Hepatocyte (in vitro differentiated cells): ENCODE data around the gene CHRD. TPM values are rescaled to one million over a fixed set of nuclear protein-coding genes. Genes with fewer than 3 reads are reported as not detected.

Experiments
- DNase-seq: peaks from one replicate; pipeline ENCODE4 v3.0.0-alpha.2; 2016; ENCODE audit warnings: low spot score
- H2AFZ ChIP-seq: fragments of 200-600 bp; sonication (generic); 2 replicates; pipeline ENCODE4 v1.6.0; 2016; ENCODE audit warnings: antibody characterized with exemption, mild to moderate bottlenecking
- H3K27ac ChIP-seq: fragments of 200-600 bp; sonication (generic); 2 replicates; pipeline ENCODE4 v1.5.1; 2016; ENCODE audit warnings: mild to moderate bottlenecking
- H3K27me3 ChIP-seq: fragments of 200-600 bp; sonication (generic); 2 replicates; pipeline ENCODE4 v1.6.1; 2016
- H3K36me3 ChIP-seq: fragments of 200-600 bp; sonication (generic); replicated peaks from 2 replicates; pipeline ENCODE4 v1.5.1; 2016; ENCODE audit warnings: low read depth; ENCODE audit not compliant: insufficient read depth
- H3K4me1 ChIP-seq: fragments of 200-600 bp; sonication (generic); 2 replicates; pipeline ENCODE4 v1.5.1; 2016; ENCODE audit warnings: mild to moderate bottlenecking, moderate library complexity; ENCODE audit not compliant: insufficient read depth
- H3K4me2 ChIP-seq: fragments of 200-600 bp; sonication (generic); 2 replicates; pipeline ENCODE4 v1.6.0; 2016
- H3K4me3 ChIP-seq: fragments of 200-600 bp; sonication (generic); 2 replicates; pipeline ENCODE4 v1.5.1; 2016; ENCODE audit warnings: mild to moderate bottlenecking
- H3K79me2 ChIP-seq: fragments of 200-600 bp; sonication (generic); 2 replicates; pipeline ENCODE4 v1.6.0; 2017; ENCODE audit warnings: mild to moderate bottlenecking
- H3K9me2 ChIP-seq: fragments of 200-600 bp; sonication (generic); replicated peaks from 2 replicates; pipeline ENCODE4 v1.6.0; 2017; ENCODE audit warnings: mild to moderate bottlenecking; ENCODE audit not compliant: insufficient read depth
- H3K9me3 ChIP-seq: fragments of 200-600 bp; sonication (generic); 2 replicates; pipeline ENCODE4 v1.5.1; 2016; ENCODE audit warnings: low read depth, mild to moderate bottlenecking
- H4K20me1 ChIP-seq: fragments of 200-600 bp; sonication (generic); 2 replicates; pipeline ENCODE4 v1.6.0; 2016; ENCODE audit warnings: mild to moderate bottlenecking; ENCODE audit not compliant: insufficient read depth, poor library complexity, severe bottlenecking
- CTCF ChIP-seq: fragments of 200-600 bp; sonication (generic); IDR thresholded peaks from 2 replicates; pipeline ENCODE4 v1.5.1; 2016; ENCODE audit warnings: antibody characterized with exemption, mild to moderate bottlenecking; ENCODE audit not compliant: poor library complexity
- EZH2 ChIP-seq: fragments of 200-600 bp; sonication (generic); IDR thresholded peaks from 2 replicates; pipeline ENCODE4 v1.6.1; 2016; ENCODE audit warnings: antibody characterized with exemption, mild to moderate bottlenecking, borderline replicate concordance
- EZH2phosphoT487 ChIP-seq: fragments of 200-600 bp; sonication (generic); IDR thresholded peaks from one replicate; pipeline ENCODE4 v1.6.1; 2018; ENCODE audit warnings: antibody characterized with exemption, mild to moderate bottlenecking, low read depth, moderate library complexity; ENCODE audit not compliant: unreplicated experiment, severe bottlenecking
- WGBS: methylation state at CpG from one replicate; pipeline ENCODE4 v1.1.6; 2016; ENCODE audit warnings: low lambda C conversion rate; ENCODE audit errors: missing lambda C conversion rate; 5-methylcytosine and 5-hydroxymethylcytosine counted together
- polyA plus RNA-seq: library from polyadenylated mRNA; unstranded; fragments of >200 nt; fragmentation: Nextera tagmentation; extraction: Ambion mirVana; gene quantifications from 2 replicates; pipeline ENCODE4 v1.2.1, GENCODE V29; 2016
- total RNA-seq: library from RNA; depleted of rRNA; stranded (reverse); fragments of >200 nt; gene quantifications from 2 replicates; pipeline ENCODE4 v1.2.3, GENCODE V29; 2014

Gene CHRD
- total and polyA plus RNA-seq, 2 experiments from 2014 or later: 13.6 to 16.1 TPM

DNA sequence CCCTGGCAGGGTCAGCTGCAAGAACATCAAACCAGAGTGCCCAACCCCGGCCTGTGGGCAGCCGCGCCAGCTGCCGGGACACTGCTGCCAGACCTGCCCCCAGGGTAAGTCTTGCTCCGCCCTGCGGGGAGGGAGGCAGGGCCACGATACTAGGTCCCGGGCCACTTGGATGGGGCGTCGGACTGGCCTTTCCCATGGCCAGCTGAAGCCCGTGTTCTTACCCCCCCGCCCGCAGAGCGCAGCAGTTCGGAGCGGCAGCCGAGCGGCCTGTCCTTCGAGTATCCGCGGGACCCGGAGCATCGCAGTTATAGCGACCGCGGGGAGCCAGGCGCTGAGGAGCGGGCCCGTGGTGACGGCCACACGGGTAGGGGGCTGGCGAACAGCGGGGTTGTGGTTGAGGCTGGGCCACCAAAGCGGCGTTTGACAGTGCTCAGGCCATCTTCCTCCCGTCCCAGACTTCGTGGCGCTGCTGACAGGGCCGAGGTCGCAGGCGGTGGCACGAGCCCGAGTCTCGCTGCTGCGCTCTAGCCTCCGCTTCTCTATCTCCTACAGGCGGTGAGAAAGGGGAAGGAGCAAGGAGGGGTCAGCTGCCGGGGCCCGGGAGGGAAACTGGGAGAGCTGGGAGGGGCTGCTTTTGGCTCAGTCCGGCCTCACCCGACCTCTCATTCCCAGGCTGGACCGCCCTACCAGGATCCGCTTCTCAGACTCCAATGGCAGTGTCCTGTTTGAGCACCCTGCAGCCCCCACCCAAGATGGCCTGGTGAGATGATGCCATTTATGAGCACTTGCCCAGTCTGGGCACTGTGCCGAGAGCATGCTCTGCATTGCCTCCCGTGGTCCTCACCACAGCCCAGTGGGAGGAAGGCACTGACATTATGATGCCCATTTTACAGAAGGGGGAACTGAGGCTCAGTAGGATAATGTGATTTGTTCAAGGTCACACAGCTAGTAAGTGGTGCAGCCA is 1.7 kb downstream of the CHRD start:
- no peak overlapping the region for H3K27ac ChIP-seq
- H4K20me1 ChIP-seq: no peaks in the 10 kb centered on the region
- no peak overlapping the region for H2AFZ ChIP-seq
- H3K36me3 ChIP-seq: no peaks in the 10 kb centered on the region
- peaks cover 15% of the 10 kb centered on the region for H3K27me3 ChIP-seq
- 18% methylated on average over 43 of the region's 55 CpGs for WGBS
- H3K4me1 ChIP-seq: peaks cover 20% of the 10 kb centered on the region
- DNase-seq: no peak
- H3K79me2 ChIP-seq: no peaks in the 10 kb centered on the region
- H3K4me3 ChIP-seq: no peak overlapping the region
- H3K9me2 ChIP-seq: no peaks in the 10 kb centered on the region
- TF ChIP-seq EZH2 (no peak), CTCF (no peak), EZH2phosphoT487 (no peak)
- peak overlapping the region; percentile 92 for H3K4me2 ChIP-seq
- no peaks in the 10 kb centered on the region for H3K9me3 ChIP-seq

DNA sequence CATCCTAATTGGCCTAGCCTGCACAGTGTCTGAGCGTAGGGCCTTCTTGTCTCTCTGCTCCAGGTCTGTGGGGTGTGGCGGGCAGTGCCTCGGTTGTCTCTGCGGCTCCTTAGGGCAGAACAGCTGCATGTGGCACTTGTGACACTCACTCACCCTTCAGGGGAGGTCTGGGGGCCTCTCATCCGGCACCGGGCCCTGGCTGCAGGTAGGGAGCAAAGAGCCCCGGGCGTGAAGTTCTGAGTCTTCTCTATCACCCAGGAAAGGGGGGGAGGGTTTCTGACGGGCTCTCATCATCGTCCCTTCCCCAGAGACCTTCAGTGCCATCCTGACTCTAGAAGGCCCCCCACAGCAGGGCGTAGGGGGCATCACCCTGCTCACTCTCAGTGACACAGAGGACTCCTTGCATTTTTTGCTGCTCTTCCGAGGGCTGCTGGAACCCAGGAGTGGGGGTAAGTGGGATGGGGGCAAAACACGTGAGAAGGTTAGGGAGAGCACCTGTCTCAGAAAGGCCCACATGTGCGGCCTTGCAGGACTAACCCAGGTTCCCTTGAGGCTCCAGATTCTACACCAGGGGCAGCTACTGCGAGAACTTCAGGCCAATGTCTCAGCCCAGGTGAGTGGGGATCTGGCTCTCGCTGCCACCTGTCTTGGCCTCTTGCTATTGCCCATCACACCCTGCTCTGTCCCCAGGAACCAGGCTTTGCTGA is 2.6 kb downstream of the CHRD start:
- Histone ChIP-seq H3K36me3 (no peaks in the 10 kb centered on the region), H3K4me2 (no peak overlapping the region), H2AFZ (no peak overlapping the region), H3K9me3 (no peaks in the 10 kb centered on the region), H3K79me2 (no peaks in the 10 kb centered on the region), H3K9me2 (no peaks in the 10 kb centered on the region), H4K20me1 (no peaks in the 10 kb centered on the region), H3K27me3 (peaks cover 15% of the 10 kb centered on the region), H3K4me1 (peaks cover 19% of the 10 kb centered on the region), H3K27ac (no peak overlapping the region), H3K4me3 (no peak overlapping the region)
- WGBS: 88% methylated on average over 16 of the region's 16 CpGs
- no peak for TF ChIP-seq EZH2
- TF ChIP-seq EZH2phosphoT487: no peak
- no peak for DNase-seq

DNA sequence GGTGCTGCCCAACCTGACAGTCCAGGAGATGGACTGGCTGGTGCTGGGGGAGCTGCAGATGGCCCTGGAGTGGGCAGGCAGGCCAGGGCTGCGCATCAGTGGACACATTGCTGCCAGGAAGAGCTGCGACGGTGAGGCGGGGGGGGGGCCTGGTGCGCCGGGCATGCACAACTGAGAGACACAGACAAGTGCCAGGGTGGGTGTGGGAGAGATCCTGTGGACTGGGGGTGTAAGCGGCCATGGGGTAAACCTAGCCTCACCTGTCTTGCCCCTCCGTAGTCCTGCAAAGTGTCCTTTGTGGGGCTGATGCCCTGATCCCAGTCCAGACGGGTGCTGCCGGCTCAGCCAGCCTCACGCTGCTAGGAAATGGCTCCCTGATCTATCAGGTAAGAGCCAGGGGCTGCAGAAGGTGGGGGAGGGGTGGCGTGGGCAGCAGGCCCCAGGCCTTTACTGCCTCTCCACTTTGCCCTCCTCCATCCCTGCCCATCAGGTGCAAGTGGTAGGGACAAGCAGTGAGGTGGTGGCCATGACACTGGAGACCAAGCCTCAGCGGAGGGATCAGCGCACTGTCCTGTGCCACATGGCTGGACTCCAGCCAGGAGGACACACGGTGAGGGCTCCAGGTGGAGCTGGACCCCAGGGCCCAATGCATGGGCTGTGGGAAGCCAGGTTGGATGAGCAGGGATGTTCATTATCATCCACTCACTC is 3.3 kb downstream of the CHRD start:
- peaks cover 17% of the 10 kb centered on the region for H3K4me1 ChIP-seq
- H3K4me3 ChIP-seq: no peak overlapping the region
- TF ChIP-seq EZH2 (no peak), EZH2phosphoT487 (no peak), CTCF (no peak)
- no peak overlapping the region for H2AFZ ChIP-seq
- no peaks in the 10 kb centered on the region for H3K9me2 ChIP-seq
- no peak overlapping the region for H3K27ac ChIP-seq
- peaks cover 15% of the 10 kb centered on the region for H3K27me3 ChIP-seq
- no peak for DNase-seq
- H3K36me3 ChIP-seq: no peaks in the 10 kb centered on the region
- H4K20me1 ChIP-seq: no peaks in the 10 kb centered on the region
- no peaks in the 10 kb centered on the region for H3K9me3 ChIP-seq
- no peak overlapping the region for H3K4me2 ChIP-seq
- 92% methylated on average over 14 of the region's 15 CpGs for WGBS
- no peaks in the 10 kb centered on the region for H3K79me2 ChIP-seq
